GM19455 (cell line): Measurements from ENCODE around the gene TSNAXIP1.
"Not testable (repeated sequence)": the region's sequence is repeated elsewhere in the genome, so short reads cannot be mapped to it uniquely, and the experiment has no call there.

Source experiments
- ATAC-seq: cut with Tn5 transposase; IDR thresholded peaks from one replicate; pipeline ENCODE4 v1.9.1; 2021; ENCODE audit not compliant: unreplicated experiment

The TSNAXIP1 gene

DNA sequence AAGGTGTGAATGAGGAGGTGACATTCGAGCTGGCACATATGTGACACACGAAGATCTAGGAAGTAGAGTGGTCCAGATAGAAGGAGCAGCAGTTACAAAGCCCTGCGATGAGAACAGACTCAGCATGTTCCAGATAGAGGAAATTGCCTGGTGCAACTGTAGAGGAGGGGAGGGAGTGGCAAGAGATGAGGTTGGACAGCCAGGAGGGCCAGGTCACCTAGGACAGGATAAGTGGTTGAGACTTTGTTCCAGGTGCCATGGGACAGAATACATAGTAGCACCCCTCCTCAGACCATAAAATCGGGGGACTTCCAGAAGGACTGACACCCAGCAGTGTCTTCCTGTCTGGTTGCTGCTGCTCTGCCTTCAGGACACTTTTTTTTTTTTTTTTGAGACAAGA is 51.8 kb downstream of the TSNAXIP1 start:
- ATAC-seq: no peak

- ATAC-seq: no peak
Observed at GRCh38 chr16:67860589-67861398, 54.1 kb downstream of the TSNAXIP1 start.

GRCh38 chr16:67861877-67862276 is 55.2 kb downstream of the TSNAXIP1 start:
- no peak for ATAC-seq

DNA sequence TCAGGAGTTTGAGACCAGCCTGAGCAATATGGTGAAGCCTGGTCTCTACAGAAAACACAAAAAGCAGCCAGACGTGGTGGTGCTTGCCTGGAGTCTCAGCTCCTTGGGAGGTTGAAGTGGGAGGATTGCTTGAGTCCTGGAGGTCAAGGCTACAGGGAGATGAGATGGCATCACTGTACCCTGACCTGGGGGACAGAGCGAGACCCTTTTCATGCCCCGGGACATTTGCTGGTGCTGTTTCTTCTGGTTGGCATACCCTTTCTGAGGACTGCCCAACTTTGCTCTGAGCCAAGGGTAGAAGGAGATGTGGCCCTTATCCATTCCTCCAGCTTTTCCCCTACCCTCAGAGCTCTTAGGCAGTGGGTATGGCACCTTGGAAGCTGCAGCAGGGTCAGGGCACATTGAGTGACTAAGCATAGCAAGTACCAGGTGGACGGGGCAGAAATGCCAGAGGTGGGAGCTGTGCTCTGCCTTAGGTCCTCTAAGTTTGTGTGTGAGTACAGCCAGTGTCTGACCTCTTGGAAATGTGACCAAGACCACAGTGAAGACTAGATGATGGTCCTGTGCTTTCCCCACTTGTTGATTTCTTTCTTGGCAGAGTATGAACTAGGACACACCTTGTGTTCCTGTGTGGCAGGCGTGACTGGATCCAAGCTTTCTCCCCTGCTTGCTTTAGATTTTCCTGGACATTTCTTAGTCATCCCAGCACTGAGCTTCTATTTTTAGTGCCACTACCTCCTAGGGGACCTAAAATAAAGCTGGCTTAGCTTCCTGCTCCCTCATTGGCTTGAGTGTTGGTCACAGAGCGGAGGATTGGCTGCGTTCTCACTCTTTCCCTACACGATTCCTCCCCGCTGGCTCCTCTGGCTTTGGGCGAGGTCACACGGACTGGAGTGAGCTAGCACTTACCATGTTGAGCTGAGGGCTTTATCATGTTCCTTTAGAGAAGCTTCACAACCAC is 56.2 kb downstream of the TSNAXIP1 start:
- ATAC-seq: no peak

GRCh38 chr16:67864044-67864443 is 57.4 kb downstream of the TSNAXIP1 start:
- not testable (repeated sequence) for ATAC-seq

GRCh38 chr16:67864594-67864993 is 57.9 kb downstream of the TSNAXIP1 start:
- no peak for ATAC-seq

DNA sequence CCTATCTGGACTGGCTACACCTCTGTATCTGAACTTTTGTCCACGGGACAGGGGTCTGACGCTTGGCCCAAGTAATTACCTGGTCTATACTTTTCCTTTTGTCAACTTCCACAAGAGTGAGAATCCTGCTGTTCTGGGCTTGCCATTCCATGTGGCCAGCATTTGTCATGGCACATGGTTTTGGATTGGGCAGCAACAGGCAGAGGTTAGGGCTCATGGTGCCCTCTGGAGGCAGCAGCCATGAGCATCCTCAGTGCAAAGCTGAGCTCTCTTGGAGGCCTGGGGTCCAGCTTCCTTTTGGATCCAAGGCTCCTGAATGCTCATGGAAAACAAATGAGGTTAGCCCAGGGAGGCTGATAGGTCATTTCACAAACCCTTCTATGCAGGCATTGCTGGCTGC is 58.6 kb downstream of the TSNAXIP1 start:
- no peak for ATAC-seq

- ATAC-seq: no peak
Observed at GRCh38 chr16:67868290-67868689, 61.6 kb downstream of the TSNAXIP1 start.

DNA sequence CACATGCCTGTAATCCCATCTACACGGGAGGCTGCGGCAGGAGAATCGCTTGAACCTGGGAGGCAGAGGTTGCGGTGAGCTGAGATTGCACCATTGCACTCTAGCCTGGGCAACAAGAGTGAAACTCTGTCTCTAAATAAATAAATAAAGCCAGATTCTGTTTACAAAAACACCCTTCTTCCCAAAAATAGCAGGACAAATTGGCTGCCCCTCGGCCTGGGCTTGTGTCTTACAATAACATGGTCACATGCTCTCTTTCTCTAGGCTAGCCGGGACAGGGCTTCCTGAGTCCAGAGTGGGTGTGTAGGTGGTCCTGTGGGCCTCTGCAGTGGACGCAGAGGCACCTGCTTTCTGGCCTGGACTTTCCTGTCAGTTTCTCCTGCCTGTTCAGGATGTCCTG is 63.0 kb downstream of the TSNAXIP1 start:
- no peak for ATAC-seq

GRCh38 chr16:67871256-67871655 is 64.6 kb downstream of the TSNAXIP1 start:
- ATAC-seq: no peak

- ATAC-seq: no peak
Observed at GRCh38 chr16:67872131-67872630, 65.5 kb downstream of the TSNAXIP1 start.

DNA sequence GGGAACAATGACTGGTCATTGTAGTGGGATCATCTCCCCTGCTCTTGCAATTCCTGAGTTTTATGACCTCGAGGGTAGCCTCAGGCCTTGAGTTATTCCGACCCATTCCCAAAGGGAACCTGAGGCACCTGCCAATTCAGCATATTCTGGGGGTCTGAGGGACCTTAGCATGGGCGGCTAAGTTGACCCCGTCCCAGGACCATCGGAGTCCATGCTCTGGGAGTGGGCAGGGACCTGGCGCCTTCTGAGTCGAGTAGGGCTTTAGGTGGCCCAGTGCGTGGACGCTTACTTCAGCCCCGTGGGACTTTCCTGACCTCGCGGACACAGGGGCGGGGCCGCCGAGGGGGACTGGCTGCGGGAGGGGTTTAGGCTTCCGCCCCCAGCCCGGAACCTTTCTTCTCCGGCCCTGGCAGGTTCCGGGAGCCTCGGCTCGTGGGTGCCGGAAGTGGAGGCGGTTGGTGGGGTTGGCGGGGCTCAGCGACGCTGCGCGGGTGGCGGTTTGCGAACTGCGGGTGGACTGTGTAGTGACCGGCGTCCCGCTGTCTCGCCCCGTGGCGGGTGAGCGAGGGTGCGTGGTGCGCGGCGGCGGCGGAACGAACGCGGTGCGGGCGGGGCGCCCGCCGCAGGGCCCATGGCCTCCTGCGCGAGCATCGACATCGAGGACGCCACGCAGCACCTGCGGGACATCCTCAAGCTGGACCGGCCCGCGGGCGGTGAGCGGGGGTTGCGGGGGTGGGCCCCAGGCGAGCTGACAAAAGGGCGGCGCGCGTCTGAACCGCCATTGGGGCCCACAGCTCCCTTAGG is 66.1 kb downstream of the TSNAXIP1 start, which contains the start of gene EDC4:
TSS of gene EDC4 (plus strand) at position 422 of the 804 bp plus-strand sequence. CDS start at position 632, 210 bp downstream.
- ATAC-seq: peak; percentile 73

DNA sequence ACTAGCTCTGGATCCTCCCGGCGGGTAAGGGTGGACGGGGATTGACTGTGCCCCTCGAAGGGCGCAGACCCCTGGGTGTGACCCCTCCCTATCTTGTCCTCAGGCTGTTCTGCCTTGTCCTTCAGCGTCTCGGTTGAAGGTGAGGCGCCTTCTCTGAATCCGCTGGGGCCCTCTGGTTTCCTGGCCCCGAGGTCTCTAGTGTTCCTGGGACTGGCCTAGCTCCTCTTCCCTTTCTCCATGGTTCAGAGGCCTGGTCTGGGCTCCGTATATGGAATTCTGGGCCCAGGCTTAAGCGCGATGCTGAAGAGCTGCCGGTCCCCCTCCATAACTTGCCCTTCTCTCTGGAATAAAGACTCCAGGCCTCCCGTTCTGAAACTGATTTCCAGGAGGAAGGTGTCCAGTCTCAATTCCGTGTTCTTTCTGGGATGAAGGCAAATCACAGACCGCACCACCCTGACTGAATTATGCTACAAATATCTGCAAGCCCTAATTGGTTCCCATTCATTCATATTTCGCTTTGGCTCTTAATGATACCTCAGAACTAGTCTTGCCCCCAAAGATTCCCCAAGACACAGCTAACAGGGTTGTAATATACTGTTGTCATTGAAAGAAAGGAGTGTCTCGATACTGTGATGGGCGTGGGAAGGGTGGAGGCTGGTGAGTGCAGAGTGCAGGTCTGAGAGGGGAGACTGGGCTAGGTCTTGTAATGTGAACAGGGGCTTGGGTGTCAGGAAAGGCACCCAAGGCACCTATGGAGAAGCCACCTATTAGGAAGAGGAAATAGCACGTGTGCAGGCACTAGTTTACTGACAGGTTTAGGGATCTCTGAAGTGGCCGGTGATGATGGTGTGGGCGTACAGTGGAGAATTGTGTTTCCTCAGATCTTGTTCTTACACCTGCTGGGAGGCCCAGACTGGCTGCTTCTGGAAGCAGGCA is 67.0 kb downstream of the TSNAXIP1 start:
- ATAC-seq: no peak

- no peak for ATAC-seq
Observed at GRCh38 chr16:67874372-67874771, 67.7 kb downstream of the TSNAXIP1 start.

- no peak for ATAC-seq
Observed at GRCh38 chr16:67877064-67877463, 70.4 kb downstream of the TSNAXIP1 start.
